ENCODE measurements around the gene RXRA. TPM values are rescaled to one million over a fixed set of nuclear protein-coding genes. Genes with fewer than 3 reads are reported as not detected.
A peak's percentile ranks its signal among the peaks of the same experiment; 100 is the strongest.

The RXRA gene
- total and polyA plus RNA-seq, 2 donors (not counting 3 experiments of a cell fraction or from before 2014, with no cell fraction given) = 15.4 to 37.4 TPM

GRCh38 chr9:134449180-134449916, 123.1 kb downstream of the RXRA start:
- H2AFZ ChIP-seq (ENCODE audit: low read depth, low read length) = no peak overlapping the region
- intact Hi-C loops (cut with micrococcal nuclease) (loop anchor here (1.0 to 10.0 kb wide), 7 partner anchors 192 to 637 kb away; partner anchors contain the start of genes BRD3 and COL5A1), dilution Hi-C loops (cut with MboI; ENCODE audit: extremely low pct_ligation_motif_present, low sequenced_read_pairs) (no loop called here)
- no peaks in the 10 kb centered on the region for H4K20me1 ChIP-seq (replicated peaks; ENCODE audit: control insufficient read depth, extremely low read depth, insufficient read depth, low read length)
- H3K9me1 ChIP-seq (replicated peaks; ENCODE audit: control insufficient read depth, extremely low read depth, insufficient read depth, low read length) = no peaks in the 10 kb centered on the region
- no peak overlapping the region for H3K4me3 ChIP-seq (replicated peaks in 1 of 3; ENCODE audit: insufficient read depth in 1 of 3, low read depth in 1 of 3, low read length in 3 of 3)
- no peak overlapping the region for H3K4me2 ChIP-seq (ENCODE audit: insufficient read depth, low read length)
- no peaks in the 10 kb centered on the region for H3K36me3 ChIP-seq (ENCODE audit: control insufficient read depth in 2 of 2, extremely low read depth in 1 of 2, insufficient read depth in 2 of 2, low read length in 2 of 2)
- peaks cover 2% of the 10 kb centered on the region for H3K9me3 ChIP-seq (replicated peaks; ENCODE audit: control insufficient read depth, insufficient read depth, low read length)
- TF ChIP-seq CTCF (IDR thresholded peaks at IDR 0.05; ENCODE audit: extremely low read depth in 1 of 2, insufficient read depth in 1 of 2, low read depth in 1 of 2, low read length in 2 of 2) (peak; percentile 90 to 92), MYC (IDR thresholded peaks at IDR 0.05; ENCODE audit: low read depth, low read length) (no peak)
- no peaks in the 10 kb centered on the region for H3K79me2 ChIP-seq (ENCODE audit: control insufficient read depth, insufficient read depth, low read length)
- FAIRE-seq (peak; percentile 100), DNase-seq (ENCODE audit: low read depth, low spot score) (peak; percentile 92)
- no peaks in the 10 kb centered on the region for H3K4me1 ChIP-seq (ENCODE audit: control insufficient read depth, extremely low read depth, insufficient read depth, low read length)
- no peaks in the 10 kb centered on the region for H3K27me3 ChIP-seq (ENCODE audit: control insufficient read depth in 2 of 2, insufficient read depth in 2 of 2, low read length in 2 of 2)
- CTCF ChIA-PET = interaction anchor here (0.6 to 3.5 kb wide), 60 partner anchors 11 to 968 kb away, joined by 3 to 85 read pairs (median 4); partner anchors contain the start of genes BRD3OS, COL5A1 and RNU6ATAC
- no TSS peak for BruUV-seq (replicated peaks)
- H3K27ac ChIP-seq (ENCODE audit: insufficient read depth, low read depth, low read length) = no peak overlapping the region
- POLR2A ChIA-PET = no interaction called here
- H3K9ac ChIP-seq (replicated peaks; ENCODE audit: extremely low read depth, insufficient read depth, low read length) = no peak overlapping the region

- no peaks in the 10 kb centered on the region for H3K27me3 ChIP-seq (ENCODE audit: control insufficient read depth in 2 of 2, insufficient read depth in 2 of 2, low read length in 2 of 2)
- no TSS peak for BruUV-seq (replicated peaks)
- no peak for DNase-seq (ENCODE audit: low read depth, low spot score)
- TF ChIP-seq JUN (IDR thresholded peaks at IDR 0.05; ENCODE audit: borderline replicate concordance, insufficient read depth, insufficient read length, low read depth) = no peak
- TF ChIP-seq MYC (IDR thresholded peaks at IDR 0.05; ENCODE audit: low read depth, low read length) = no peak
- no peak for TF ChIP-seq EZH2 (IDR thresholded peaks at IDR 0.05; ENCODE audit: borderline replicate concordance, low read depth, low read length, severe bottlenecking)
- TF ChIP-seq MAX (IDR thresholded peaks at IDR 0.05; ENCODE audit: insufficient read depth, insufficient read length) = no peak
- TF ChIP-seq POLR2AphosphoS5 (IDR thresholded peaks at IDR 0.05; ENCODE audit: insufficient read depth, low read depth, low read length) = no peak
- no peak for TF ChIP-seq FOS (IDR thresholded peaks at IDR 0.05; ENCODE audit: borderline replicate concordance, insufficient read depth, low read length)
- no peak for TF ChIP-seq POLR2A (IDR thresholded peaks at IDR 0.05; ENCODE audit: low read depth, low read length)
- no peak for TF ChIP-seq CTCF (IDR thresholded peaks at IDR 0.05; ENCODE audit: extremely low read depth in 1 of 2, insufficient read depth in 1 of 2, low read depth in 1 of 2, low read length in 2 of 2)
- TF ChIP-seq GATA2 (IDR thresholded peaks at IDR 0.05; ENCODE audit: insufficient read depth, insufficient read length, low read depth, low read length) = no peak
- ChIA-PET CTCF (interaction anchor here (2.5 kb wide), 1 partner anchor 21 kb away, joined by 7 read pairs; no protein-coding TSS in a partner anchor), POLR2A (no interaction called here)
- intact Hi-C loops (cut with micrococcal nuclease) = no loop called here
- dilution Hi-C loops (cut with MboI; ENCODE audit: extremely low pct_ligation_motif_present, low sequenced_read_pairs) = no loop called here
- H4K20me1 ChIP-seq (replicated peaks; ENCODE audit: control insufficient read depth, extremely low read depth, insufficient read depth, low read length) = no peaks in the 10 kb centered on the region
- peaks cover 2% of the 10 kb centered on the region for H3K9me3 ChIP-seq (replicated peaks; ENCODE audit: control insufficient read depth, insufficient read depth, low read length)
- H3K36me3 ChIP-seq (ENCODE audit: control insufficient read depth in 2 of 2, extremely low read depth in 1 of 2, insufficient read depth in 2 of 2, low read length in 2 of 2) = no peaks in the 10 kb centered on the region
- no peaks in the 10 kb centered on the region for H3K9me1 ChIP-seq (replicated peaks; ENCODE audit: control insufficient read depth, extremely low read depth, insufficient read depth, low read length)
- no peak overlapping the region for H3K9ac ChIP-seq (replicated peaks; ENCODE audit: extremely low read depth, insufficient read depth, low read length)
- peaks cover 16% of the 10 kb centered on the region for H3K4me1 ChIP-seq (ENCODE audit: control insufficient read depth, extremely low read depth, insufficient read depth, low read length)
- H3K79me2 ChIP-seq (ENCODE audit: control insufficient read depth, insufficient read depth, low read length) = no peaks in the 10 kb centered on the region
- H3K4me2 ChIP-seq (ENCODE audit: insufficient read depth, low read length) = no peak overlapping the region
- FAIRE-seq = no peak
- no peak overlapping the region for H2AFZ ChIP-seq (ENCODE audit: low read depth, low read length)
- no peak overlapping the region for H3K27ac ChIP-seq (ENCODE audit: insufficient read depth, low read depth, low read length)
- H3K4me3 ChIP-seq (replicated peaks in 1 of 3; ENCODE audit: insufficient read depth in 1 of 3, low read depth in 1 of 3, low read length in 3 of 3) = no peak overlapping the region
Measured at GRCh38 chr9:134451700-134452458, 125.6 kb downstream of the RXRA start.

Measured in endothelial cell of umbilical vein (primary cell).